ENCODE measurements around the gene ADAM20.

The ADAM20 gene

DNA sequence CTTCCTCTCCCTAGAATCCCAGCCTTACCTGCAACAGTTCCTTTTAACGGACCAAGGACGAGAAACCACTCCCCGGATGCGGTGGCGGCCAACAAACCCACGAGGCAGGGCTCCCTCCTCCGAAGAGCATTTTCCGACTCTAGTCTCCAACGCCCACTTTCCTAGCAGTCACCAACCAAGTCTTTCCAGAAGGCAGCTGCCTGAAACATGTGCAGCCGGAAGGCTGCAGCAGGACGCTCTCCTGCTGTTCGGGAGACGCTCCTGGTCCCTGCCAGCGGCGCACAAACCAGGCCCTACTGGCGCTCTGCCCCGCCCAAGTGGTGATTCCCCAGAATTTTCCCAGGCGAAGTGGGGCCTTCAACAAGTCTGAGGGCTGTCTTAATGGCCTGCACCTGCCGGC is 21.1 kb upstream of the ADAM20 start:
- no peak overlapping the region for H3K4me2 ChIP-seq (ENCODE audit: low read length)
- TF ChIP-seq EZH2phosphoT487 (IDR thresholded peaks at IDR 0.05; ENCODE audit: low read depth), result no peak
- TF ChIP-seq, protein P1, sequence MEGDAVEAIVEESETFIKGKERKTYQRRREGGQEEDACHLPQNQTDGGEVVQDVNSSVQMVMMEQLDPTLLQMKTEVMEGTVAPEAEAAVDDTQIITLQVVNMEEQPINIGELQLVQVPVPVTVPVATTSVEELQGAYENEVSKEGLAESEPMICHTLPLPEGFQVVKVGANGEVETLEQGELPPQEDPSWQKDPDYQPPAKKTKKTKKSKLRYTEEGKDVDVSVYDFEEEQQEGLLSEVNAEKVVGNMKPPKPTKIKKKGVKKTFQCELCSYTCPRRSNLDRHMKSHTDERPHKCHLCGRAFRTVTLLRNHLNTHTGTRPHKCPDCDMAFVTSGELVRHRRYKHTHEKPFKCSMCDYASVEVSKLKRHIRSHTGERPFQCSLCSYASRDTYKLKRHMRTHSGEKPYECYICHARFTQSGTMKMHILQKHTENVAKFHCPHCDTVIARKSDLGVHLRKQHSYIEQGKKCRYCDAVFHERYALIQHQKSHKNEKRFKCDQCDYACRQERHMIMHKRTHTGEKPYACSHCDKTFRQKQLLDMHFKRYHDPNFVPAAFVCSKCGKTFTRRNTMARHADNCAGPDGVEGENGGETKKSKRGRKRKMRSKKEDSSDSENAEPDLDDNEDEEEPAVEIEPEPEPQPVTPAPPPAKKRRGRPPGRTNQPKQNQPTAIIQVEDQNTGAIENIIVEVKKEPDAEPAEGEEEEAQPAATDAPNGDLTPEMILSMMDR (IDR thresholded peaks at IDR 0.05; ENCODE audit: low read depth, low read length), result no peak
- H3K9ac ChIP-seq (ENCODE audit: low read length), result no peak overlapping the region
- H3K79me2 ChIP-seq (ENCODE audit: low read length), result no peaks in the 10 kb centered on the region
- H3K36me3 ChIP-seq (replicated peaks; ENCODE audit: low read depth, low read length), result peaks cover 9% of the 10 kb centered on the region
- H3K27ac ChIP-seq (ENCODE audit: low read length), result no peak overlapping the region
- H3K9me3 ChIP-seq (ENCODE audit: insufficient read depth, low read length), result no peaks in the 10 kb centered on the region
- H4K20me1 ChIP-seq (ENCODE audit: insufficient read depth, low read length), result no peaks in the 10 kb centered on the region
- no peak overlapping the region for H2AFZ ChIP-seq (ENCODE audit: low read depth, low read length)
- H3K27me3 ChIP-seq (ENCODE audit: low read depth, low read length), result no peaks in the 10 kb centered on the region
- no peak overlapping the region for H3K4me3 ChIP-seq (ENCODE audit: low read length)
- H3K4me1 ChIP-seq (ENCODE audit: low read length), result 0 out of 2 replicates have a peak, but pooled peaks cover 3% of the 10 kb centered on the region

DNA sequence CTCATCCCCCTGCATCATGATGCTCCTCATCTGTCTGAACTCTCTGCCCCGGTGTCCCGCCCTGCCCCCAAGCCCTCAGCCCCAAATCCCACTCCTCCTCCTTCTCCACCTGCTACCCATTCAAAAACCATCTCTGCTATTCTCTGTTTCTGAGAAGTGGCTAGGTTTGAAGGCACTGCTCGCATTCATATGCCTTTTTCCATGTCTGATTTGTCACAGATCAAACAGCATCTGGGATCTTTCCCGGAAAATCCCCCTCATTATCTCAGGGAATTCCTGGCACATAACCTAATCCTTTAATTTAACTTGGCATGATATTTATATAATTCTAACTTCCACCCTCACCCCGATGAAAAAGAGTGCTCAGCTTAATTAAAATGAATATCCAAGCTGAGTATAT is 3.3 kb upstream of the ADAM20 start:
- no peak for TF ChIP-seq EZH2phosphoT487 (IDR thresholded peaks at IDR 0.05; ENCODE audit: low read depth)
- TF ChIP-seq, protein P1 (IDR thresholded peaks at IDR 0.05; ENCODE audit: low read depth, low read length), result no peak
- no peaks in the 10 kb centered on the region for H3K36me3 ChIP-seq (replicated peaks; ENCODE audit: low read depth, low read length)
- H3K27ac ChIP-seq (ENCODE audit: low read length), result no peak overlapping the region
- H3K4me2 ChIP-seq (ENCODE audit: low read length), result no peak overlapping the region
- H3K27me3 ChIP-seq (ENCODE audit: low read depth, low read length), result no peaks in the 10 kb centered on the region
- H3K4me1 ChIP-seq (ENCODE audit: low read length), result 0 out of 2 replicates have a peak, but pooled peaks cover 3% of the 10 kb centered on the region
- H3K4me3 ChIP-seq (ENCODE audit: low read length), result no peak overlapping the region
- H3K79me2 ChIP-seq (ENCODE audit: low read length), result no peaks in the 10 kb centered on the region
- no peak overlapping the region for H2AFZ ChIP-seq (ENCODE audit: low read depth, low read length)
- no peaks in the 10 kb centered on the region for H4K20me1 ChIP-seq (ENCODE audit: insufficient read depth, low read length)
- H3K9ac ChIP-seq (ENCODE audit: low read length), result no peak overlapping the region
- H3K9me3 ChIP-seq (ENCODE audit: insufficient read depth, low read length), result no peaks in the 10 kb centered on the region

DNA sequence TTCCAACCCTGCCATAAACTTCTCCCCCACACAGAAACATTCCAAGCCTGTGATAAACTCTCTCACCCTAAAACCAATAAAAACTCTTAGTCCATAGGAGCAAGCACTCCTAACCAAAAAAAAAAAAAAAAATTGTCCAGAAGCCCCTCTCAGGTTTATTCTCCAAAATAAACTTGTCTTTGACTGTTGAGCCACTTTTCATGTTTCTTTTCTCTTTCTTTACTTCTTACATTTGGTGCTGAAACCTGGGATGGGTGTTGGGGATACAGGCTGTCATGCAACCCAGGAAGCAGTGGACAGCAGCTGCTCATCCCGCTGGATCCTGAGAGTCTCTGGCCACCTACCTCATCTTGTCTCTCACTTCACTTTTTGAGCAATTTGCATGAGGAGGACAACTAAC is 2.0 kb upstream of the ADAM20 start:
- H3K9ac ChIP-seq (ENCODE audit: low read length), result no peak overlapping the region
- H3K4me1 ChIP-seq (ENCODE audit: low read length), result 0 out of 2 replicates have a peak, but pooled peaks cover 3% of the 10 kb centered on the region
- no peaks in the 10 kb centered on the region for H3K9me3 ChIP-seq (ENCODE audit: insufficient read depth, low read length)
- H3K27ac ChIP-seq (ENCODE audit: low read length), result no peak overlapping the region
- peaks cover 8% of the 10 kb centered on the region for H3K36me3 ChIP-seq (replicated peaks; ENCODE audit: low read depth, low read length)
- no peaks in the 10 kb centered on the region for H4K20me1 ChIP-seq (ENCODE audit: insufficient read depth, low read length)
- no peak for TF ChIP-seq EZH2phosphoT487 (IDR thresholded peaks at IDR 0.05; ENCODE audit: low read depth)
- TF ChIP-seq, protein P1 (IDR thresholded peaks at IDR 0.05; ENCODE audit: low read depth, low read length), result no peak
- no peaks in the 10 kb centered on the region for H3K79me2 ChIP-seq (ENCODE audit: low read length)
- no peaks in the 10 kb centered on the region for H3K27me3 ChIP-seq (ENCODE audit: low read depth, low read length)
- H3K4me2 ChIP-seq (ENCODE audit: low read length), result no peak overlapping the region
- H2AFZ ChIP-seq (ENCODE audit: low read depth, low read length), result no peak overlapping the region
- no peak overlapping the region for H3K4me3 ChIP-seq (ENCODE audit: low read length)

DNA sequence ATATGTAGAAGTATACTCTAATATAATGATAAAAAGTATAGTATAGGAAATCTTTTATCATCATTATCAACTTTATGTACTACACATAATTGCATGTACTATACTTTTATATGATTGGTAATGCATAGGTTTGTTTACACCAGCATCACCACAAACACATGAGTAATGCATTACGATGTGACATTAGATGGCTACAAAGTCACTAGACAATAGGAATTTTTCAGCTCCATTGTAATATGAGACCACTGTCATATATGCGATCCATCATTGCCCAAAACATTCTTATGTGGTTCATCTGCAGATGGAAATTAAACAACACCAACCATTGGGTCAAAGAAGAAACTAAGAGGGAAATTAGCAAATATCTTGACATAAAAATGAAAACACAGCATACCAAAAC is 4.4 kb downstream of the ADAM20 start:
- Histone ChIP-seq H3K4me2 (ENCODE audit: low read length) (no peak overlapping the region), H3K27ac (ENCODE audit: low read length) (no peak overlapping the region), H3K4me3 (ENCODE audit: low read length) (no peak overlapping the region), H3K36me3 (replicated peaks; ENCODE audit: low read depth, low read length) (peaks cover 8% of the 10 kb centered on the region), H3K27me3 (ENCODE audit: low read depth, low read length) (no peaks in the 10 kb centered on the region), H2AFZ (ENCODE audit: low read depth, low read length) (no peak overlapping the region), H4K20me1 (ENCODE audit: insufficient read depth, low read length) (no peaks in the 10 kb centered on the region), H3K79me2 (ENCODE audit: low read length) (no peaks in the 10 kb centered on the region), H3K9me3 (ENCODE audit: insufficient read depth, low read length) (no peaks in the 10 kb centered on the region), H3K4me1 (ENCODE audit: low read length) (no peaks in the 10 kb centered on the region), H3K9ac (ENCODE audit: low read length) (no peak overlapping the region)
- TF ChIP-seq, protein P1 (IDR thresholded peaks at IDR 0.05; ENCODE audit: low read depth, low read length), result no peak
- no peak for TF ChIP-seq EZH2phosphoT487 (IDR thresholded peaks at IDR 0.05; ENCODE audit: low read depth)

Data from OCI-LY3 (cell line).